Vagina (tissue), 2 donors: ENCODE measurements around the gene EMILIN1. TPM values are rescaled to one million over a fixed set of nuclear protein-coding genes. Genes with fewer than 3 reads are reported as not detected.
A peak's percentile ranks its signal among the peaks of the same experiment; 100 is the strongest.
"Not testable (repeated sequence)": the region's sequence is repeated elsewhere in the genome, so short reads cannot be mapped to it uniquely, and the experiment has no call there.

Experiments used
- DNase-seq, 2 donors: peaks; one replicate each; pipeline ENCODE4 v3.0.0-alpha.2; 2017; ENCODE audit errors: extremely low spot score in 2 of 2
- H3K27ac ChIP-seq: fragments of 200-600 bp; sonication (generic); one replicate; pipeline ENCODE4 v1.5.1; 2019
- H3K27me3 ChIP-seq: fragments of 200-600 bp; sonication (generic); one replicate; pipeline ENCODE4 v1.5.1; 2019
- H3K36me3 ChIP-seq, 2 donors: fragments of 200-600 bp; sonication (generic); one replicate each; pipeline ENCODE4 v1.5.1; 2017 to 2019
- H3K4me1 ChIP-seq: fragments of 200-600 bp; sonication (generic); one replicate; pipeline ENCODE4 v1.5.1; 2019
- H3K4me3 ChIP-seq, 2 donors: fragments of 200-600 bp; sonication (generic); 1 replicate in 1 of 2; 2 replicates in 1 of 2; pipeline ENCODE4 v1.5.1; 2016 to 2019
- H3K9me3 ChIP-seq: fragments of 200-600 bp; sonication (generic); one replicate; pipeline ENCODE4 v1.5.1; 2019
- CTCF ChIP-seq, 3 experiments: fragments of 450-650 bp in 2 of 3; fragments of 200-600 bp in 1 of 3; sonication (generic) in 1 of 3; IDR thresholded peaks; one replicate each; pipeline ENCODE4 v1.5.1; 2017 to 2019; ENCODE audit warnings: antibody characterized with exemption in 3 of 3, mild to moderate bottlenecking in 2 of 3, moderate library complexity in 2 of 3
- POLR2A ChIP-seq, 2 donors: fragments of 450-650 bp; IDR thresholded peaks; one replicate each; pipeline ENCODE4 v1.6.1; 2017; ENCODE audit warnings: antibody characterized with exemption in 2 of 2, mild to moderate bottlenecking in 2 of 2, moderate library complexity in 2 of 2
- POLR2AphosphoS5 ChIP-seq, 2 donors: sonication (generic); formaldehyde crosslinking; IDR thresholded peaks; one replicate each; pipeline ENCODE4 v1.9.0; 2017; ENCODE audit warnings: antibody characterized with exemption in 2 of 2, mild to moderate bottlenecking in 2 of 2, low read depth in 1 of 2; ENCODE audit not compliant: insufficient read depth in 1 of 2
- intact Hi-C: fragments of 100-400 bp; cut with DNase I; formaldehyde crosslinking; loops from one replicate; pipeline ENCODE4 v1.15.1; 2023
- total RNA-seq: library from RNA; depleted of rRNA; stranded (reverse); fragments of >200 nt; gene quantifications from one replicate; pipeline ENCODE4 v1.2.3, GENCODE V29; 2016

EMILIN1 gene
- total RNA-seq, 1 donor from 2014 or later, result 100 TPM

GRCh38 chr2:27074738-27075565 is 3.5 kb upstream of the EMILIN1 start:
- Histone ChIP-seq H3K9me3 (no peaks in the 10 kb centered on the region), H3K4me1 (peaks cover 74% of the 10 kb centered on the region), H3K36me3 (peaks cover 0 to 3% of the 10 kb centered on the region in 2 donors), H3K4me3 (no peak overlapping the region), H3K27me3 (no peaks in the 10 kb centered on the region), H3K27ac (peak overlapping the region; percentile 94)
- no peak for DNase-seq
- TF ChIP-seq CTCF (IDR thresholded peaks at IDR 0.05), result no peak
- no peak for TF ChIP-seq POLR2AphosphoS5 (IDR thresholded peaks at IDR 0.05; ENCODE audit: insufficient read depth in 1 of 2, low read depth in 1 of 2)
- no peak for TF ChIP-seq POLR2A (IDR thresholded peaks at IDR 0.05)
- intact Hi-C loops, result no loop called here

- H3K9me3 ChIP-seq, H3K4me3 ChIP-seq, H3K27me3 ChIP-seq, DNase-seq, intact Hi-C loops, H3K36me3 ChIP-seq: not testable (repeated sequence)
- H3K27ac ChIP-seq, result peak overlapping the region; percentile 8
- peaks cover 74% of the 10 kb centered on the region for H3K4me1 ChIP-seq
Measured at GRCh38 chr2:27075566-27075871, 2.9 kb upstream of the EMILIN1 start.

GRCh38 chr2:27076323-27076722 is 2.1 kb upstream of the EMILIN1 start:
- peaks cover 75% of the 10 kb centered on the region for H3K4me1 ChIP-seq
- H3K27me3 ChIP-seq, result no peaks in the 10 kb centered on the region
- H3K36me3 ChIP-seq, result no peaks in the 10 kb centered on the region
- intact Hi-C loops, result no loop called here
- no peak overlapping the region for H3K4me3 ChIP-seq
- no peak for TF ChIP-seq CTCF (IDR thresholded peaks at IDR 0.05)
- TF ChIP-seq POLR2A (IDR thresholded peaks at IDR 0.05), result no peak
- TF ChIP-seq POLR2AphosphoS5 (IDR thresholded peaks at IDR 0.05; ENCODE audit: insufficient read depth in 1 of 2, low read depth in 1 of 2), result no peak
- H3K27ac ChIP-seq, result peak overlapping the region; percentile 89
- H3K9me3 ChIP-seq, result no peaks in the 10 kb centered on the region
- DNase-seq, result no peak

- TF ChIP-seq POLR2A (IDR thresholded peaks at IDR 0.05) (no peak), CTCF (IDR thresholded peaks at IDR 0.05) (no peak), POLR2AphosphoS5 (IDR thresholded peaks at IDR 0.05; ENCODE audit: insufficient read depth in 1 of 2, low read depth in 1 of 2) (no peak)
- H3K9me3 ChIP-seq, result no peaks in the 10 kb centered on the region
- peak overlapping the region; percentile 89 for H3K27ac ChIP-seq
- no peaks in the 10 kb centered on the region for H3K27me3 ChIP-seq
- H3K4me1 ChIP-seq, result peaks cover 81% of the 10 kb centered on the region
- no peak for DNase-seq
- intact Hi-C loops, result no loop called here
- H3K36me3 ChIP-seq, result no peaks in the 10 kb centered on the region
- no peak overlapping the region for H3K4me3 ChIP-seq
Measured at GRCh38 chr2:27077231-27077630, 1.2 kb upstream of the EMILIN1 start.

GRCh38 chr2:27079233-27080139 is 1.1 kb downstream of the EMILIN1 start:
- Histone ChIP-seq H3K27me3 (no peaks in the 10 kb centered on the region), H3K4me3 (peak overlapping the region; percentile 60 to 77), H3K27ac (peak overlapping the region; percentile 89), H3K4me1 (peaks cover 75% of the 10 kb centered on the region), H3K36me3 (no peaks in the 10 kb centered on the region), H3K9me3 (no peaks in the 10 kb centered on the region)
- no peak for TF ChIP-seq CTCF (IDR thresholded peaks at IDR 0.05)
- no peak for TF ChIP-seq POLR2AphosphoS5 (IDR thresholded peaks at IDR 0.05; ENCODE audit: insufficient read depth in 1 of 2, low read depth in 1 of 2)
- TF ChIP-seq POLR2A (IDR thresholded peaks at IDR 0.05), result no peak
- intact Hi-C loops, result loop anchor here (10.0 kb wide), 1 partner anchor 45 kb away; the partner anchor contains the start of gene TMEM214
- DNase-seq, result no peak
